Tibial artery (tissue), 4 donors: Measurements from ENCODE around the gene TBC1D32.

ENCODE experiments used
- DNase-seq, 2 donors: peaks; one replicate each; pipeline ENCODE4 v3.0.0-alpha.2; 2019
- H3K27ac ChIP-seq, 2 donors: fragments of 200-600 bp; sonication (generic) in 1 of 2; 1 replicate in 1 of 2; 2 replicates in 1 of 2; pipeline ENCODE4 v1.5.1; 2018 to 2019; ENCODE audit warnings: mild to moderate bottlenecking in 1 of 2
- H3K27me3 ChIP-seq, 2 donors: fragments of 200-600 bp; sonication (generic) in 1 of 2; one replicate each; pipeline versions ENCODE4 v1.5.1 to v1.6.0; 2016 to 2019
- H3K36me3 ChIP-seq, 3 donors: fragments of 200-600 bp; sonication (generic) in 2 of 3; one replicate each; pipeline ENCODE4 v1.5.1; 2016 to 2019; ENCODE audit warnings: mild to moderate bottlenecking in 2 of 3
- H3K4me1 ChIP-seq, 4 donors: fragments of 200-600 bp; sonication (generic) in 2 of 4; 1 replicate in 3 of 4; 2 replicates in 1 of 4; pipeline ENCODE4 v1.5.1; 2016 to 2019
- H3K4me3 ChIP-seq, 2 donors: fragments of 200-600 bp; sonication (generic) in 1 of 2; 1 replicate in 1 of 2; 2 replicates in 1 of 2; pipeline ENCODE4 v1.5.1; 2018 to 2019; ENCODE audit warnings: mild to moderate bottlenecking in 2 of 2
- H3K9me3 ChIP-seq, 3 donors: fragments of 200-600 bp; sonication (generic) in 1 of 3; one replicate each; pipeline ENCODE4 v1.5.1; 2016 to 2019
- intact Hi-C: fragments of 100-400 bp; cut with DNase I; formaldehyde crosslinking; loops from one replicate; pipeline ENCODE4 v1.15.0; 2023; ENCODE audit warnings: low total_unique reads
- TF ChIP-seq, protein P1 (sequence below), 2 experiments: fragments of 200-600 bp in 1 of 2; fragments of 450-650 bp in 1 of 2; IDR thresholded peaks; one replicate each; pipeline ENCODE4 v1.5.1; 2017 to 2019; ENCODE audit warnings: antibody characterized with exemption in 2 of 2, mild to moderate bottlenecking in 1 of 2, moderate library complexity in 1 of 2

TBC1D32 gene

DNA sequence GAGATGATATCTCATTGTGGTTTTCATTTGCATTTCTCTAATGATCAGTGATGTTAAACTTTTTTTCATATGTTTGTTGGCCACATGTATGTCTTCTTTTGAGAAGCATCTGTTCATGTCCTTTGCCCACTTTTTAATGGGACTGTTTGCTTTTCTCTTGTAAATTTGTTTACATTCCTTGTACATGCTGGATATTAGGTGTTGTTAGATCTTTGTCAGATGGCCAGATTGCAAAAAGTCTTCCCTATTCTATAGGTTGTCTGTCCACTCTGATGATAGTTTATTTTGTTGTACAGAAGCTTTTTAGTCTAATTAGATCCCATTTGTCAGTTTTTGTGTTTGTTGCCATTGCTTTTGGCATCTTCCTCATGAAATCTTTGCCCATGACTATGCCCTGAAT lies 172.4 kb downstream of the TBC1D32 start:
- TF ChIP-seq, protein P1, sequence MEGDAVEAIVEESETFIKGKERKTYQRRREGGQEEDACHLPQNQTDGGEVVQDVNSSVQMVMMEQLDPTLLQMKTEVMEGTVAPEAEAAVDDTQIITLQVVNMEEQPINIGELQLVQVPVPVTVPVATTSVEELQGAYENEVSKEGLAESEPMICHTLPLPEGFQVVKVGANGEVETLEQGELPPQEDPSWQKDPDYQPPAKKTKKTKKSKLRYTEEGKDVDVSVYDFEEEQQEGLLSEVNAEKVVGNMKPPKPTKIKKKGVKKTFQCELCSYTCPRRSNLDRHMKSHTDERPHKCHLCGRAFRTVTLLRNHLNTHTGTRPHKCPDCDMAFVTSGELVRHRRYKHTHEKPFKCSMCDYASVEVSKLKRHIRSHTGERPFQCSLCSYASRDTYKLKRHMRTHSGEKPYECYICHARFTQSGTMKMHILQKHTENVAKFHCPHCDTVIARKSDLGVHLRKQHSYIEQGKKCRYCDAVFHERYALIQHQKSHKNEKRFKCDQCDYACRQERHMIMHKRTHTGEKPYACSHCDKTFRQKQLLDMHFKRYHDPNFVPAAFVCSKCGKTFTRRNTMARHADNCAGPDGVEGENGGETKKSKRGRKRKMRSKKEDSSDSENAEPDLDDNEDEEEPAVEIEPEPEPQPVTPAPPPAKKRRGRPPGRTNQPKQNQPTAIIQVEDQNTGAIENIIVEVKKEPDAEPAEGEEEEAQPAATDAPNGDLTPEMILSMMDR (IDR thresholded peaks at IDR 0.05): no peak
- H3K4me3 ChIP-seq: no peak overlapping the region
- H3K9me3 ChIP-seq: peaks cover 0 to 14% (median 0%) of the 10 kb centered on the region in 3 donors
- H3K4me1 ChIP-seq: no peaks in the 10 kb centered on the region
- no peak for DNase-seq
- peaks cover 0 to 27% (median 18%) of the 10 kb centered on the region in 3 donors for H3K36me3 ChIP-seq
- intact Hi-C loops: no loop called here
- H3K27me3 ChIP-seq: no peaks in the 10 kb centered on the region
- no peak overlapping the region for H3K27ac ChIP-seq

GRCh38 chr6:121160276-121160675 lies 174.0 kb downstream of the TBC1D32 start:
- H3K4me3 ChIP-seq: no peak overlapping the region
- peaks cover 0 to 27% (median 18%) of the 10 kb centered on the region in 3 donors for H3K36me3 ChIP-seq
- no peaks in the 10 kb centered on the region for H3K4me1 ChIP-seq
- DNase-seq: no peak
- intact Hi-C loops: no loop called here
- TF ChIP-seq, protein P1 (IDR thresholded peaks at IDR 0.05): no peak
- H3K9me3 ChIP-seq: peaks cover 0 to 17% (median 0%) of the 10 kb centered on the region in 3 donors
- no peak overlapping the region for H3K27ac ChIP-seq
- no peaks in the 10 kb centered on the region for H3K27me3 ChIP-seq

GRCh38 chr6:121158891-121159290 lies 175.4 kb downstream of the TBC1D32 start:
- Histone ChIP-seq H3K27me3 (no peaks in the 10 kb centered on the region), H3K4me3 (no peak overlapping the region), H3K4me1 (no peaks in the 10 kb centered on the region), H3K27ac (no peak overlapping the region), H3K9me3 (peaks cover 0 to 17% (median 0%) of the 10 kb centered on the region in 3 donors), H3K36me3 (peaks cover 4 to 35% (median 21%) of the 10 kb centered on the region in 3 donors)
- intact Hi-C loops: no loop called here
- no peak for DNase-seq
- TF ChIP-seq, protein P1 (IDR thresholded peaks at IDR 0.05): no peak

- Histone ChIP-seq H3K9me3 (peaks cover 0 to 19% (median 0%) of the 10 kb centered on the region in 3 donors), H3K27me3 (no peaks in the 10 kb centered on the region), H3K27ac (no peak overlapping the region), H3K4me1 (no peaks in the 10 kb centered on the region), H3K36me3 (peaks cover 9 to 40% (median 21%) of the 10 kb centered on the region in 3 donors), H3K4me3 (no peak overlapping the region)
- TF ChIP-seq, protein P1 (IDR thresholded peaks at IDR 0.05): no peak
- DNase-seq: no peak
- intact Hi-C loops: no loop called here
These were observed 175.8 kb downstream of the TBC1D32 start for GRCh38 chr6:121158438-121158837.

DNA sequence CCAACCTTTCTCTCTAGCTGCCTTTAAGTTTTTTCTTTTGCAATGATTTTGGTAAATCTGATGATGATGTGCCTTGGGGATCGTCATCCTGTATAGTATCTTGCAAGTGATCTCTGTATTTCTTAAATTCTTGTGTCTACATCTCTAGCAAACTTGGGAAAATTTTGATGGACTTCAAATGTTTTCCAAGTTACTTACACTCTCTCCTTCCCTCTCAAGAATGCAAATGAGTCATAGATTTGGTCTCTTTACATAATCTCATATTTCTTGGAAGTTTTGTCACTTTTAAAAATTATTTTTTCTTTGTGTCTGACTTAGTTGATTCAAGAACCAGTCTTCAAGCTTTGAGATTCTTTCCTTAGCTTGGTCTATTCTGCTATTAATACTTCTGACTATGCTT lies 176.4 kb downstream of the TBC1D32 start:
- no peaks in the 10 kb centered on the region for H3K27me3 ChIP-seq
- DNase-seq: no peak
- TF ChIP-seq, protein P1 (IDR thresholded peaks at IDR 0.05): no peak
- no peak overlapping the region for H3K4me3 ChIP-seq
- H3K9me3 ChIP-seq: peaks cover 0 to 24% (median 0%) of the 10 kb centered on the region in 3 donors
- no peaks in the 10 kb centered on the region for H3K4me1 ChIP-seq
- H3K27ac ChIP-seq: no peak overlapping the region
- H3K36me3 ChIP-seq: peaks cover 14 to 45% (median 21%) of the 10 kb centered on the region in 3 donors
- intact Hi-C loops: no loop called here

DNA sequence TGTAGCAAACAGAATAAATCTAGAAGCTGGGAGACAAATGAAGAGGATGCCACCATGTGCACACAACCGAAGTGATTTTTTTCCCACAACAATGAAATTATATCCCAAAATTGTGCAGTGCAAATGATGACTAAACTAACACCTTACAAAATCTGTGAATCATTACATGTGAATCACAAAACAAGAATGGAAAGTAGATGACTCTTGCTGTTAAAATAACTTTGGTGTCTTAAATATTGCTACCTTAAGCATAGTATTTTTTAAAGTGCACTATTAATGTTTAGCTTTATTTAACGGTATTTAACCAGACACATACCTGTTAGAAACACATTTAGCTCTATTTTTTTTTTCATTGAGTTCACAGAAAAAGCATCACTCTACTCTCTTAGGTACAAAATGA lies 190.8 kb downstream of the TBC1D32 start:
- intact Hi-C loops: no loop called here
- no peak for DNase-seq
- H3K27ac ChIP-seq: no peak overlapping the region
- H3K36me3 ChIP-seq: no peaks in the 10 kb centered on the region
- H3K9me3 ChIP-seq: peaks cover 0 to 4% (median 0%) of the 10 kb centered on the region in 3 donors
- no peaks in the 10 kb centered on the region for H3K4me1 ChIP-seq
- no peaks in the 10 kb centered on the region for H3K27me3 ChIP-seq
- TF ChIP-seq, protein P1 (IDR thresholded peaks at IDR 0.05): no peak
- H3K4me3 ChIP-seq: no peak overlapping the region
